BJ (cell line): ENCODE results near the gene CEP97. TPM values are rescaled to one million over a fixed set of nuclear protein-coding genes. Genes with fewer than 3 reads are reported as not detected.

Source experiments
- CTCF ChIA-PET: fragments of 350-600 bp; formaldehyde crosslinking; extraction: SDS; loops from one replicate; lab custom pipeline; 2021; ENCODE audit warnings: antibody characterized with exemption, inconsistent platforms; lab: Yijun Ruan, JAX
- POLR2A ChIA-PET: fragments of 300-600 bp; sonication (Branson Sonifier 250); formaldehyde crosslinking; extraction: SDS; loops from one replicate; lab custom pipeline; 2021; ENCODE audit warnings: antibody characterized with exemption; lab: Charles Lee
- DNase-seq: peaks from one replicate; pipeline ENCODE4 v3.0.0-alpha.2; 2011; ENCODE audit warnings: low read depth
- H3K27me3 ChIP-seq: 2 replicates; pipeline ENCODE4 v1.6.0; 2011; ENCODE audit warnings: low read length; ENCODE audit not compliant: control insufficient read depth, insufficient read depth
- H3K36me3 ChIP-seq: 2 replicates; pipeline ENCODE4 v1.5.1; 2011; ENCODE audit warnings: low read length; ENCODE audit not compliant: control insufficient read depth, insufficient read depth
- H3K4me3 ChIP-seq: 2 replicates; pipeline ENCODE4 v1.5.1; 2011; ENCODE audit warnings: low read depth, mild to moderate bottlenecking, control low read depth, low read length
- CTCF ChIP-seq: IDR thresholded peaks from 2 replicates; pipeline ENCODE4 v1.5.1; 2011; ENCODE audit warnings: low read depth, mild to moderate bottlenecking, control low read depth, inconsistent platforms, low read length, moderate library complexity; ENCODE audit not compliant: insufficient read depth
- polyA plus RNA-seq: library from polyadenylated mRNA; depleted of rRNA; stranded (reverse); fragments of >200 nt; gene quantifications from 2 replicates; pipeline ENCODE4 v1.2.3, GENCODE V29; 2011

Gene CEP97
- polyA plus RNA-seq, 1 experiment, result 1.2 TPM

DNA sequence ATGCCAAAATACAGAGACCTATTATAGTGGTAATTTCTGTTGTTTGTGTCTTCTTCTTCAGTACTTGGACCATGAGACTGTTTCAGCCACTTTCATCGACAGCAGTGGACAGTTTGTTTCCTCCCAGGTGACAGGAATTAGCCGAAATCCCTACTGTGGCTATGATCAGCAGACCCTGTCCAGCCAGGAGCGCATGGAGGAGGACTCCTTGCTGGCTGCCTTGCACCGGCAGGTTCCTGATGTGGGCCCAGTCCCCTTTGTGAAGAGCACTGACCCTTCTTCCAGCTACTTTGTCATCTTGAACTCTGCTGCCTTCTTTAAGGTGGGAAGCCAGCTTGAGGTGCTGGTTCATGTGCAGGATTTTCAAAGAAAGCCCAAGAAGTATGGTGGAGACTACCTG lies 76.8 kb downstream of the CEP97 start:
- no peaks in the 10 kb centered on the region; the same call in 1 of the 2 replicates for H3K36me3 ChIP-seq
- no peaks in the 10 kb centered on the region for H3K27me3 ChIP-seq
- TF ChIP-seq CTCF, result no peak
- no peak for DNase-seq
- ChIA-PET CTCF (interaction anchor here (0.8 to 4.1 kb wide), 3 partner anchors 9 to 428 kb away, joined by 3 to 46 read pairs (median 38); no protein-coding TSS in a partner anchor), POLR2A (no interaction called here)
- H3K4me3 ChIP-seq, result no peak overlapping the region

- ChIA-PET POLR2A (no interaction called here), CTCF (interaction anchor here (0.6 to 4.1 kb wide), 17 partner anchors 8 to 745 kb away, joined by 3 to 46 read pairs (median 4); partner anchors contain the start of gene NXPE3)
- no peak for TF ChIP-seq CTCF
- no peaks in the 10 kb centered on the region for H3K27me3 ChIP-seq
- H3K36me3 ChIP-seq, result no peaks in the 10 kb centered on the region; the same call in 1 of the 2 replicates
- DNase-seq, result no peak
- no peak overlapping the region for H3K4me3 ChIP-seq
Observed at GRCh38 chr3:101802179-101802578, 77.8 kb downstream of the CEP97 start.

- peak; percentile 81 for TF ChIP-seq CTCF
- no peaks in the 10 kb centered on the region for H3K27me3 ChIP-seq
- DNase-seq, result no peak
- H3K36me3 ChIP-seq, result peaks cover 2% of the 10 kb centered on the region
- ChIA-PET CTCF (interaction anchor here (0.5 to 4.1 kb wide), 23 partner anchors 9 to 937 kb away, joined by 3 to 46 read pairs (median 4); partner anchors contain the start of genes NXPE3 and RPL24), POLR2A (no interaction called here)
- no peak overlapping the region for H3K4me3 ChIP-seq
Observed at GRCh38 chr3:101803173-101803782, 78.9 kb downstream of the CEP97 start.

GRCh38 chr3:101803939-101804338 lies 79.5 kb downstream of the CEP97 start:
- ChIA-PET CTCF (interaction anchor here (1.4 to 4.1 kb wide), 7 partner anchors 9 to 425 kb away, joined by 3 to 46 read pairs (median 11); no protein-coding TSS in a partner anchor), POLR2A (no interaction called here)
- no peak for DNase-seq
- TF ChIP-seq CTCF, result no peak
- Histone ChIP-seq H3K4me3 (no peak overlapping the region), H3K36me3 (peaks cover 2% of the 10 kb centered on the region), H3K27me3 (no peaks in the 10 kb centered on the region)

DNA sequence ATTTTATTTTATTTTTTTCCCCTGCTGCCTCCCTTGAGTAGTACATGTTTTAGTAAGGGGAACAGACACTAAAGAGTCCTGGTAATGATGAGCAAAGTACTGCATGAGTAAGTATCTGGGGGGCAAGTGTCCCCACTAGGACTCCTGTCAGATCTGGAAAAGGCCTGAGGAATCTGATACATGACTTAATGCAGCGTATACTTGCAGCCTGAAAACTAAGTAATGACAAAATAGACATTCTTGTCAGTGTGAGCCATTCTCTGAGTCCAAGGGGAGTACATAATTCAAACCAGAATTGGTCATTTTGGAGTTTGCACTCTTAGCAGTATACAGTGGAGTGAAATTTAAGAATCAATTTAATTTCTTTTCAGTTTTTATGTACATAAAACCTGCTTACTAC lies 82.1 kb downstream of the CEP97 start:
- Histone ChIP-seq H3K27me3 (no peaks in the 10 kb centered on the region), H3K4me3 (no peak overlapping the region), H3K36me3 (peaks cover 2% of the 10 kb centered on the region)
- DNase-seq, result no peak
- no peak for TF ChIP-seq CTCF
- POLR2A ChIA-PET, result interaction anchor here (0.5 kb wide), 1 partner anchor 730 kb away, joined by 3 read pairs; no protein-coding TSS in a partner anchor
- CTCF ChIA-PET, result interaction anchor here (1.1 to 10.9 kb wide), 4 partner anchors 417 to 730 kb away, joined by 3 to 208 read pairs (median 60); no protein-coding TSS in a partner anchor
